Breast epithelium (tissue), 4 donors: Measurements from ENCODE around the gene BTN1A1. TPM values are rescaled to one million over a fixed set of nuclear protein-coding genes. Genes with fewer than 3 reads are reported as not detected.

ENCODE experiments used
- DNase-seq, 2 donors: peaks; one replicate each; pipeline ENCODE4 v3.0.0-alpha.2; 2019; ENCODE audit warnings: low spot score in 2 of 2
- H3K27ac ChIP-seq, 2 donors: fragments of 200-600 bp; sonication (generic) in 1 of 2; one replicate each; pipeline ENCODE4 v1.5.1; 2016 to 2019; ENCODE audit warnings: mild to moderate bottlenecking in 1 of 2
- H3K27me3 ChIP-seq, 2 donors: fragments of 200-600 bp; sonication (generic) in 1 of 2; one replicate each; pipeline versions ENCODE4 v1.5.1 to v1.6.0; 2017 to 2019; ENCODE audit warnings: control low read depth in 1 of 2, mild to moderate bottlenecking in 1 of 2
- H3K36me3 ChIP-seq: fragments of 200-600 bp; one replicate; pipeline ENCODE4 v1.5.1; 2019
- H3K4me1 ChIP-seq, 2 donors: fragments of 200-600 bp; sonication (generic); one replicate each; pipeline ENCODE4 v1.5.1; 2016 to 2019; ENCODE audit warnings: control low read depth in 1 of 2
- H3K4me3 ChIP-seq, 3 donors: fragments of 200-600 bp; sonication (generic); 1 replicate in 2 of 3; 2 replicates in 1 of 3; pipeline ENCODE4 v1.5.1; 2016 to 2019; ENCODE audit warnings: mild to moderate bottlenecking in 3 of 3, moderate library complexity in 2 of 3
- H3K9me3 ChIP-seq, 2 donors: fragments of 200-600 bp; sonication (generic) in 1 of 2; one replicate each; pipeline ENCODE4 v1.5.1; 2016 to 2019; ENCODE audit warnings: control low read depth in 1 of 2
- POLR2A ChIP-seq: fragments of 450-650 bp; IDR thresholded peaks from one replicate; pipeline ENCODE4 v1.6.1; 2016; ENCODE audit warnings: antibody characterized with exemption, mild to moderate bottlenecking, moderate library complexity
- POLR2AphosphoS5 ChIP-seq, 3 donors: sonication (generic); formaldehyde crosslinking; IDR thresholded peaks; one replicate each; pipeline ENCODE4 v1.6.1; 2017; ENCODE audit warnings: antibody characterized with exemption in 3 of 3
- intact Hi-C: fragments of 100-400 bp; cut with DNase I; formaldehyde crosslinking; loops from one replicate; pipeline ENCODE4 v1.15.1; 2023; ENCODE audit warnings: low total_unique reads
- total RNA-seq, 3 donors: library from RNA; depleted of rRNA; stranded (reverse); fragments of >200 nt; gene quantifications; one replicate each; pipeline ENCODE4 v1.1.0, GENCODE V29; 2016
- TF ChIP-seq, protein P1 (sequence below), 3 donors: fragments of 450-650 bp; IDR thresholded peaks; one replicate each; pipeline ENCODE4 v1.5.1; 2016 to 2017; ENCODE audit warnings: antibody characterized with exemption in 3 of 3, mild to moderate bottlenecking in 3 of 3, moderate library complexity in 3 of 3

BTN1A1 gene
- total RNA-seq, 3 donors from 2014 or later = not detected

DNA sequence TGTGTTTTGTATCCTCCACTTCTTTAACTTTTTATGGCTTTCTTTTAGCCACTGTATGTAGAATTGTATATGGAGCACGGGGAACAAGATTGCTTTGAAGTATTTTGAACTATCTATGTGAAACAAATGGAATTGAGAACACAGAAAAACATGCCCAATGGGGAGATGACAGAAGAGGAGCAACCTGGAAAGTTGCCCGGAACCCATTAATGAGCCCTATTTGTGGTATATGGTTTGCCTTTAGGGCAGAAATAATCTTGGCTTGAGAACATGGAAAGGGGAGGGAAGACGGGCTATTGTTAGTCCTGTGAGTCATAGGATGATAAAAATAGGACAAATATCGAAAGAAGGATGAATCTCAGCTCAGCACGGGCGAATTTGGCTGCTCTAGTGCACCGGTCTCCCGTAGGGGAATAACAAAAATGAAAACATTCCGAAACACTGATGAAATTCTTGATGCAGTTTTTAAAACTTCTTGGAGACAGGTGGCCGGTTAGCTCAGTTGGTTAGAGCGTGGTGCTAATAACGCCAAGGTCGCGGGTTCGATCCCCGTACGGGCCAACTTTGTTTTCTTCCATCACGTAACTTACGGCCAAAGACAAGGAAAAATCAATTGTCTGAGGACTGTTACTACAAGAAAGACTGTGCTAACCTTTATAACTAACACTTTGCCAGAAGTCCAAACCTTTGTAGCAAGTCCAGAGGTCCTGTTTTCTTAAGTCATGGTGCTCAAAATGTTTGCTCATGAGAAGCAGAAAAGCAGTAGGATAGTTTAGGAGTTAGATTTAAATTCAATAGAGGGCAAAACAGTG, 53.7 kb downstream of the BTN1A1 start:
- no peaks in the 10 kb centered on the region for H3K27me3 ChIP-seq
- H3K4me1 ChIP-seq = no peaks in the 10 kb centered on the region
- peak in 1 of 2 donors; percentile 71 for DNase-seq
- peak overlapping the region; percentile 81 to 92 for H3K27ac ChIP-seq
- no peaks in the 10 kb centered on the region for H3K36me3 ChIP-seq
- TF ChIP-seq POLR2AphosphoS5 (IDR thresholded peaks at IDR 0.05) (peak; percentile 75 to 83 (median 78)), POLR2A (no peak)
- TF ChIP-seq, protein P1, sequence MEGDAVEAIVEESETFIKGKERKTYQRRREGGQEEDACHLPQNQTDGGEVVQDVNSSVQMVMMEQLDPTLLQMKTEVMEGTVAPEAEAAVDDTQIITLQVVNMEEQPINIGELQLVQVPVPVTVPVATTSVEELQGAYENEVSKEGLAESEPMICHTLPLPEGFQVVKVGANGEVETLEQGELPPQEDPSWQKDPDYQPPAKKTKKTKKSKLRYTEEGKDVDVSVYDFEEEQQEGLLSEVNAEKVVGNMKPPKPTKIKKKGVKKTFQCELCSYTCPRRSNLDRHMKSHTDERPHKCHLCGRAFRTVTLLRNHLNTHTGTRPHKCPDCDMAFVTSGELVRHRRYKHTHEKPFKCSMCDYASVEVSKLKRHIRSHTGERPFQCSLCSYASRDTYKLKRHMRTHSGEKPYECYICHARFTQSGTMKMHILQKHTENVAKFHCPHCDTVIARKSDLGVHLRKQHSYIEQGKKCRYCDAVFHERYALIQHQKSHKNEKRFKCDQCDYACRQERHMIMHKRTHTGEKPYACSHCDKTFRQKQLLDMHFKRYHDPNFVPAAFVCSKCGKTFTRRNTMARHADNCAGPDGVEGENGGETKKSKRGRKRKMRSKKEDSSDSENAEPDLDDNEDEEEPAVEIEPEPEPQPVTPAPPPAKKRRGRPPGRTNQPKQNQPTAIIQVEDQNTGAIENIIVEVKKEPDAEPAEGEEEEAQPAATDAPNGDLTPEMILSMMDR (IDR thresholded peaks at IDR 0.05) = peak in 1 of 3 donors; percentile 4
- H3K4me3 ChIP-seq = peak overlapping the region; percentile 34 to 70 (median 64)
- no peaks in the 10 kb centered on the region for H3K9me3 ChIP-seq
- intact Hi-C loops = loop anchor here (2.0 to 10.0 kb wide), 2 partner anchors 15 to 239 kb away; partner anchors contain the start of gene HMGN4

DNA sequence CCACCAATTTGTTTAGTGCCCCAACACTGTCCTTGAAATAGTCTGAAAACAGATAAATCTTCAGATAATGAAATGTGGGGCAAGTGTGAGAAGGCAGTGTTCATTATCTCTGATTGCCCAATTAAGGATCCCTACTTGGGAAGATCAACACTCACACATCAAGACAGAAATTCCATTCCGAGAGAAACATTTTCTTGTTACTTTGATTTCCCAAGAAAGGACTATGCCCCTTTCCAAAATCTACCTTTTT, 54.3 kb downstream of the BTN1A1 start:
- Histone ChIP-seq H3K4me1 (no peaks in the 10 kb centered on the region), H3K27me3 (no peaks in the 10 kb centered on the region), H3K36me3 (no peaks in the 10 kb centered on the region), H3K4me3 (peak overlapping the region; percentile 19 to 70 (median 64)), H3K27ac (peak overlapping the region; percentile 81 to 92), H3K9me3 (no peaks in the 10 kb centered on the region)
- TF ChIP-seq POLR2A (no peak), POLR2AphosphoS5 (IDR thresholded peaks at IDR 0.05) (no peak)
- TF ChIP-seq, protein P1 (IDR thresholded peaks at IDR 0.05) = no peak
- DNase-seq = no peak
- intact Hi-C loops = loop anchor here (10.0 kb wide), 1 partner anchor 240 kb away; no protein-coding TSS in a partner anchor

DNA sequence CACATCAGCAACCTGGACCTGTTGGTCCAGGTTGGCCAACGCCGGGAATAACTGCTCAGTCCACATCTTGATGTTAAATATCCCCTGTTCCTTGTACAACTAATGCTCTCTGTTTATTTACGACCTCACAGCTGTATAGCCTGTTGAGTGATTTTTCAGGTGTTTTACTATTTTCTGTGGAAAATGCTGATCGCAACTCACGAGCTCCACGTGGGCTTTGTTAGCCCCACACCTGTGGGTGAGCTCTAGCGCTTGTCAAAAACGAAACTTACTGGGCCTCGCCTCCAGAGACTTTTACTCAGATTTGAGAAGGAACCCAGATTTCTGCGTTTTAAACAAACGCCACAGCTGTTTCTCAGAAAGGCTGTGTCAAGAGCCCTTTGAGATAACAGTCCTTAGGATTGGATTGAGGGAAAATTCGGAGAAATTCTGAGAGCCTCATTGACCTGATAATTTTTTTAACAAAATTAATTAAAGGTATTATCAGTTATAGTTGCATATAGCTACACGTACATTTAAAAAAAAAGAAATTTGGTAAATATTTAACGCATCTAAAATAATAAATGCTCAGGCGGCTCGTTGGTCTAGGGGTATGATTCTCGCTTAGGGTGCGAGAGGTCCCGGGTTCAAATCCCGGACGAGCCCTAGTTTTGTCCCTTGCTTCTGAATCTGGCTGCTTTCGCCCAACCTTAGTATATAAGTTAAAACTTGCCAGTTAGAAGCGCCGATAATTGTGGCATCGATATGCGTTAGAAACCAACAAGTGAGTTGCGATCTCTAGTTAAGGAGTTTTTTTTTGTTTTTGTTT, 54.8 kb downstream of the BTN1A1 start:
- TF ChIP-seq POLR2AphosphoS5 (IDR thresholded peaks at IDR 0.05) (no peak), POLR2A (no peak)
- TF ChIP-seq, protein P1 (IDR thresholded peaks at IDR 0.05) = no peak
- intact Hi-C loops = loop anchor here (10.0 kb wide), 1 partner anchor 240 kb away; no protein-coding TSS in a partner anchor
- H3K4me1 ChIP-seq = no peaks in the 10 kb centered on the region

DNA sequence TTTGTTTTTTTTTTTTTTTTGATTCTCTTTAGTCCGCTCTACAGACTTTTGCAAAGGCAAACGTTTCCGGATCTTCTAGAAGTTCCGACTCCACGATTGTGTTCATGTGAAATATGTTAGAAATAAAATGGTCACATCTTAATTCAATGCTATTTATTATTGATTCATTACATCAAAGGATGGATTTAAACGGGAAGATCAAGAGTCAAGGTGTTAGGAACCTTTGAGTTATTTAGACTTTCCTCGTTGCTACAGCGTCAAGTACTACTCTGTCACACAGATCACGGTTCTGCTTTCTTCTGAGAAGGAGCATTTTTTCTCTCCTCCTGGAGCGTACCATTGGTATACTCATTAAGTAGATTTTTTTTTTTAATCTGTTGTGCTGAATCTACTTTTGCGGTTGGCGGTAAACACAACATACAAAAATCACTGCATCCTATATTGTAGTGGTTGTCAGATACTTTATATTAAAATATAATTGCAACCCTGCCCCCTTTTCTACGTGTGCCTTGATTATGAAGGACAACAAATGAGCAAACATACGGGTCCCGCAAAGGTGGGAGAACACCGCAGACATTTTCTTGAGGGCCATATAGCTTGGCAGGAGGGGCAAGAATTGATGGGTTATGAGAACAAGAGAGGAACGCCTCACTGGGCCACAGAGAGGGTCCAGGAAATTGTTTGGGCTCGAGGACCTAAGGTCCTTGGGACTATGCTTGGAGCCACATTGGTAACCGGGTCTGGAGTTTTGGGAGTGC, 55.6 kb downstream of the BTN1A1 start:
- TF ChIP-seq POLR2AphosphoS5 (IDR thresholded peaks at IDR 0.05) (no peak), POLR2A (no peak)
- TF ChIP-seq, protein P1 (IDR thresholded peaks at IDR 0.05) = no peak
- Histone ChIP-seq H3K27me3 (no peaks in the 10 kb centered on the region), H3K9me3 (no peaks in the 10 kb centered on the region), H3K27ac (no peak overlapping the region), H3K4me3 (peak overlapping the region in 1 of 3 donors; percentile 64), H3K36me3 (no peaks in the 10 kb centered on the region), H3K4me1 (no peaks in the 10 kb centered on the region)
- intact Hi-C loops = loop anchor here (10.0 kb wide), 1 partner anchor 241 kb away; no protein-coding TSS in a partner anchor
- DNase-seq = no peak

More for the DNA sequence above, 54.8 kb downstream of the BTN1A1 start:
- peak overlapping the region; percentile 81 to 92 for H3K27ac ChIP-seq
- peak overlapping the region; percentile 19 to 70 (median 64) for H3K4me3 ChIP-seq
- no peaks in the 10 kb centered on the region for H3K36me3 ChIP-seq
- no peaks in the 10 kb centered on the region for H3K27me3 ChIP-seq
- no peaks in the 10 kb centered on the region for H3K9me3 ChIP-seq
- no peak for DNase-seq
